GM15510 (cell line): ENCODE results near the gene FAM181A.

Experiments
- POLR2A ChIP-seq: IDR thresholded peaks from 3 replicates; pipeline ENCODE4 v1.6.1; 2011; ENCODE audit warnings: borderline replicate concordance; ENCODE audit not compliant: insufficient read length; ENCODE audit errors: extremely low read depth

FAM181A gene

DNA sequence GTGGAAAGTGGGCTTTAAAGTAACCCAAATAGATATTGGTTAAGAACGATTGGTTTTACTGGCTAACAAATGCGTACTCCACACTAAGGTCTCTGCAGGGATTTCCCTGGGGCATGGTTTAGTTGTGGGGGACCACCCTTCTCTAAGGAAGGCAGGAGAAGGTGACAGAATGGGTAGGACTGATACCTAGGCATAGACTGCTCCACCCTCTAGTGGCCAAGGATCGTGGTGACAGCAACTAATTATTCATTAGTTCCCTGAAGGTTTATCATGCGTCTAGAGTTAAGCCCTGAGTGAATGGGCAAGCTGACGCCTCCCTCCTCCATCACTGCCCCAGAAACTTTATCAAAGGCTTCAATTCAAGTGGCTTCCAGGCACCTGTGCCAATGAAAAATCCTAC, 9.1 kb downstream of the FAM181A start:
- no peak for TF ChIP-seq POLR2A

DNA sequence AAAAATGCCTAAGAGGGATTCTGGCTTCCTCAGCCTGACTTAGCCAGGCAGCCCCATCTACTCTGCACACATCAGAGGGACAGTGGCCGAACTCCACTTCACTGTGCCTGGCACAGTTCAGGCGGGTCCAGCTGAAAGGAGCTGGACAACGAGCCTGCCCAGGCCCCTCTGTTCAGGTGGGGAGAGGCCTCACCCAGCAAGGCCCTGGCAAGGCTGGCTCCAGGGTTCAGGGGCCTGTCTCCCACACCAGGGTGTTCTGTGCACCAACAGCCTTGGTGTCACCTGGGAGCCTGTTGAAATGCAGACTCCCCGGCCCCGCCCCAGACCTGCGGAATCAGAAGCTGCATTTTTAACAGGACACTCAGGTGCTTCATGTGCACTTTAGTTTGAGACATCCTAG, 9.8 kb downstream of the FAM181A start:
- TF ChIP-seq POLR2A = no peak

- TF ChIP-seq POLR2A = no peak
Measured at GRCh38 chr14:93937519-93937918, 10.4 kb downstream of the FAM181A start.

- no peak for TF ChIP-seq POLR2A
Measured at GRCh38 chr14:93938751-93939303, 11.7 kb downstream of the FAM181A start.

DNA sequence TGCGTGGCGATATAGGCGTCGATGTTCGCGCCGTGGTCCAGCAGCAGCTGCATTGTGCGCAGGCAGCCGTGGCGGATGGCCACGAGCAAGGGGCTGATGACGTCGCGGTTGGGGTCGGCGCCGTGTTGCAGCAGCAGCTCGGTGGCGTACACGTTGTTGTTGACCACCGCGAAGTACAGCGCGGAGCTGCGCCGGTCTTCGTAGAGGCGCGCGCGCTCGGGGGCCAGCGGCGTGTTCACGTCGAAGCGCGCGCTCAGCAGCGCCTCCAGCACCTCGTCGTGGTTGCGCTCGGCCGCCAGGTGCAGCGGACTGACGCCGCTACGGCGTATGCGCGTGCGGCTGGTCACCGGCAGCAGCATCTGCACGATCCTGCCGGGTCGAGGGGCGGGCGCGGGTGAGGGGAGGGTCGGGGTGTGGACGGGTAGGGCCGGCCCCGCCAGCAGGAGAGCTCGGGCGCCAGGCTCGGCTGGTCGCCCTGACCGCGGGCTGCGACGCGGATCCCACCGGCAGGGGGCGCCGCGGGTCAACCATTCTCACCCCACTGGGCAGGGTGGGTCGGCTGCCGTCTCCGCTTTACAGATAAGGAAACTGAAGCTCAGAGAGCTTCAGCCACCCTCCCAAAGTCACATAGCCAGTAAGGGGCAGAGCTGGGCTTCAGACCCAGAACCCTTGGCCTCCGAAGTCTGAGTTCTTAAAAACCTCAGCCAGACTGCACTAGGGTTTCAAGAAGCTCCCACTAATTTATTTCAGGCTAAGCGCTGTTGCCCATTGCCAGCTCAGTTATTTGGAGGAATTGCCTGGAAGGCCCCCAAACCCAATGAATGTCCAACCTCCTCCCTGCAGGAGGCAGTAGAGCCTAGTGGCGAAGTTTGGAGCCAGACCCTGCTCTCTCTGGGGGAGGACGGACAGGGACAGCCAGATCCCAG, 12.4 kb downstream of the FAM181A start:
- TF ChIP-seq POLR2A = no peak

DNA sequence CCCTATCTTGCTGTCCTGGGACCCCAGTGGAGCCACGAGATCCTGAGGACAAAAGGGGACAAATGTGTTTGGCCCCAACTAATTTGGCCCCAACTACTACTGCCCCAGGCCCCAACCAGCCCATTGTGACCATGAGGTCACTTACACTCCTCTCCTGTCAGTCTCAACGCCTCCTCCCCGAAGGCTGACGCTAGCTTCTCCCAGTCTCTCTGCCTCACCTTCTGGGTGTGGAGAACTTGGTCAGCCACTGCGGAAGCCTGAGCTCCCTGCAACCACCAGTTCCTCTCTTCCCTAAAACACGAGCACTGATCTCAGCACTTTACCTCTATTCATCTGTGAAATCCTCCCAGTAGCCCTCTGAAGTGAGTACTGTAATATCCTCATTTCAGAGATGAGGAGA, 13.3 kb downstream of the FAM181A start:
- no peak for TF ChIP-seq POLR2A

DNA sequence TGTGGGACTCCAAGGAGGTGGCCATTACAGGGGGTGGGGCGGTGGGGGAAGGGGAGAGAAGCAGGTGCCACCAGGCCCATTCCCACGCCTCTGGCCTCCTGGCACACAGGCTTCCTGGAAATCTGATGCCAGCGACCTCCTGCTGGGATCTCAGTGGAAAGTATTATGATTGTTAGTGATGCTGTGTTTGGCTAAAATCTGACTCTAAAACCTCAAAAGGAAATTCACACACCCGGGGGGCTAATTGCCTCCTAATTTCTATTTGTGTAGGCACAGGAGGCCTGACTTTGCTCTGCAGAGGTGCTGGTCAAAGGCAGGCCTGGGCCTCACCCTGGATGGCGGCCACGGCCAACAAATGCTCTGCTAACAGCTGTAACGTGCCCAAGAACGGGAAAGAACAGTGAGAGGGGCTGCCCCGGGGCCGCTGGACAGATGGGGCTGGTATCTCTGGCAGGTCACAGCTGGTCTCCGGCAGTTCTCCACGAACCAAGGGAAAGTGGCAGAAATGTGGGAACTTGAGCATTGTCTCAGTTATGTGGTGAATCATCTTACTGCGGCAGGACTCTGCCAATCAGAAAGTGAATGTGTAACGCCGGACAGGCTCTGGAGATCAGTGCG, 14.3 kb downstream of the FAM181A start:
- no peak for TF ChIP-seq POLR2A

- no peak for TF ChIP-seq POLR2A
Measured at GRCh38 chr14:93943052-93943451, 15.9 kb downstream of the FAM181A start.

DNA sequence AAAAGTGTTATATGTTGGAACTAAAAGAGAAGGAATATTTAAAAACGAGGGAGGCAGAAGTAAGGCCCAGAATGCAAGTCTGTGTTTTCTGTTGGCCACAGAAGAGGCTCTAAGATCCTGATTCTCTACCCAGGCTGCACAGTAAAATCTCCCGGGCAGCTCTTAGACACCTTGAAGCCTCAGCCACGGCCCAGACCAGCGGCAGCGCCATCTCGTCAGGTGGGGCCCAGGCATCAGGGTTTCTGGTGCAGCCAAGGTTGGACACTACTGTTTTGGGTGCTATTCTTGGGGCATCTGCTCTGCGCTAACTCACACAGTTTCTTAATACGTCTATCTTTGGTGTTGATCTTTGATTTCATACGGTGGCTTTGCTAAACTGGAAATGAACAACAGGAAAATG, 16.8 kb downstream of the FAM181A start:
- no peak for TF ChIP-seq POLR2A

DNA sequence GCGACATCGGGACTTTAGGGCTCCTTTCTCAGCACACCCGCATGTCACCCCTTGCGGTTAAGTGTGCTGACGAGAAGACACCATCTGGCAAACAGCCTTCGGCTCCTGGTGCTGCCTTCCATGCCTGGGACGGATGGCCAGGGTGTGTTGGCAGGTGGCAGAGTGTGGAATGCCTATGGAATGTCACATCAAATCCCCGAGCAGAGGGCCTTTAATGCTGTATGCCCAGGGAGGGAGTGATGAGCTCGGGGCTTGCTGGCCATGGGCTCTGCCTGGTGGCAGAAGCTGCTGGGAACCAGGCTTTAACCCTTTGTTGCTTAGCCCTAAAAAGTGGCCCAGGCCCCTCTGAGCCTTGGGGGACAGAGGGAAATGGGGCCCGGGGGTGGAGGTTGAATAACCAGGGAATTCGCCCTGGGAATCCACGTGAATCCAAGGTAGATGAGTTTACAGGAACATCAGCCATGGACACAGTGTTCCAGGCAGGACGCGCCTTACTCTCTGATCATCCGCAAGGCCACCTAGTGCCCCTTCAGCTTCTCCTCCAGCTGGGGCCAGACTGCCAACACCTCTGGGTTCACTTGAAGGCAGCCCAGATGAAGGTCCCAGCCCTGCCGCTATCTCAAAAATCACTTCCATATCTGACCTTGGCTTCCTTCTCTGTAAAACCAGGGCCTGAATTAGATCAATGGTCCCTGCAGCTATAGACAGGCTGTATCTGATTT, 17.4 kb downstream of the FAM181A start:
- no peak for TF ChIP-seq POLR2A

- TF ChIP-seq POLR2A = no peak
Measured at GRCh38 chr14:93945070-93945399, 17.9 kb downstream of the FAM181A start.

DNA sequence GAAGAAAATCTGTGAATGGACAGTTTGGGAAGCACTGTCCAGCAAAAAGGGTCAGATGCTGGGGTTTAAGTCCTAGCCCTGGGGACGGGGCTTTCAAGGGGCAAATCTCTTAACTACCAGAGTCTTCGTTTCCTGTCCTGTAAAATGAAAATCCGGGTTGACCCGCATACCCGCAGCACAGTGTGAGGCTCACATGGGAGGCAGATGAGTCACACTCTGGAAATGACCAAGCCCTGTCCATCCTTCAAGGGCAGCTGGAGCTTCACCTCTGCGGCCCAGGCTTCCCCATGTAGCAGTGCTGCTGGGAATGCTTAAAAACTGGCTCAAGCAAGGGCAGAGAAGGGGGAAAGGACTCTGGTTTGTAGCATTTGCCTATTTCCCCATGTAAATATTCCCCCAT, 19.0 kb downstream of the FAM181A start:
- TF ChIP-seq POLR2A = no peak

- TF ChIP-seq POLR2A = no peak
Measured at GRCh38 chr14:93946541-93947090, 19.5 kb downstream of the FAM181A start.

GRCh38 chr14:93947282-93947681, 20.1 kb downstream of the FAM181A start:
- no peak for TF ChIP-seq POLR2A
